ENCODE measurements around the gene ITM2C. TPM values are rescaled to one million over a fixed set of nuclear protein-coding genes. Genes with fewer than 3 reads are reported as not detected.

ITM2C gene
- total RNA-seq, 2 experiments from 2014 or later, result 65.1 to 115 TPM

GRCh38 chr2:230829293-230829692, 35.4 kb upstream of the ITM2C start:
- ATAC-seq, result no peak
- peaks cover 9% of the 10 kb centered on the region for H3K4me1 Mint-ChIP-seq
- H3K9me3 Mint-ChIP-seq (ENCODE audit: low read depth), result no peaks in the 10 kb centered on the region
- no peak for DNase-seq
- H3K27me3 Mint-ChIP-seq, result peaks cover 68% of the 10 kb centered on the region
- CTCF ChIA-PET, result interaction anchor here (1.9 kb wide), 1 partner anchor 18 kb away, joined by 8 read pairs; no protein-coding TSS in a partner anchor
- H3K4me3 Mint-ChIP-seq, result no peak overlapping the region
- no peak overlapping the region for H3K27ac Mint-ChIP-seq
- H3K36me3 Mint-ChIP-seq, result no peaks in the 10 kb centered on the region

- H3K9me3 Mint-ChIP-seq (ENCODE audit: low read depth), result no peaks in the 10 kb centered on the region
- no peak for ATAC-seq
- H3K4me3 Mint-ChIP-seq, result no peak overlapping the region
- no peak for DNase-seq
- no peak overlapping the region for H3K27ac Mint-ChIP-seq
- H3K27me3 Mint-ChIP-seq, result peaks cover 66% of the 10 kb centered on the region
- H3K36me3 Mint-ChIP-seq, result no peaks in the 10 kb centered on the region
- CTCF ChIA-PET, result interaction anchor here (1.9 kb wide), 1 partner anchor 18 kb away, joined by 12 read pairs; no protein-coding TSS in a partner anchor
- H3K4me1 Mint-ChIP-seq, result peaks cover 5% of the 10 kb centered on the region
Observed at GRCh38 chr2:230829959-230830358, 34.8 kb upstream of the ITM2C start.

- Mint-ChIP-seq H3K27ac (no peak overlapping the region), H3K4me3 (no peak overlapping the region), H3K27me3 (peaks cover 66% of the 10 kb centered on the region), H3K4me1 (peaks cover 7% of the 10 kb centered on the region), H3K9me3 (ENCODE audit: low read depth) (no peaks in the 10 kb centered on the region), H3K36me3 (no peaks in the 10 kb centered on the region)
- ATAC-seq (no peak), DNase-seq (no peak)
- CTCF ChIA-PET, result interaction anchor here (1.3 to 1.9 kb wide), 2 partner anchors 18 to 157 kb away, joined by 5 to 12 read pairs; no protein-coding TSS in a partner anchor
Observed at GRCh38 chr2:230830428-230830827, 34.3 kb upstream of the ITM2C start.

- no peak for ATAC-seq
- CTCF ChIA-PET, result interaction anchor here (0.9 to 2.6 kb wide), 7 partner anchors 12 to 147 kb away, joined by 3 to 14 read pairs (median 4); no protein-coding TSS in a partner anchor
- Mint-ChIP-seq H3K4me3 (no peak overlapping the region), H3K36me3 (no peaks in the 10 kb centered on the region), H3K27ac (no peak overlapping the region), H3K4me1 (peaks cover under 1% of the 10 kb centered on the region), H3K9me3 (ENCODE audit: low read depth) (peaks cover 5% of the 10 kb centered on the region), H3K27me3 (peaks cover 30% of the 10 kb centered on the region)
- no peak for DNase-seq
Observed at GRCh38 chr2:230840301-230840700, 24.4 kb upstream of the ITM2C start.

- H3K4me3 Mint-ChIP-seq, result no peak overlapping the region
- no peaks in the 10 kb centered on the region for H3K4me1 Mint-ChIP-seq
- peaks cover 2% of the 10 kb centered on the region for H3K36me3 Mint-ChIP-seq
- DNase-seq, result no peak
- H3K27me3 Mint-ChIP-seq, result peaks cover 42% of the 10 kb centered on the region
- H3K27ac Mint-ChIP-seq, result no peak overlapping the region
- H3K9me3 Mint-ChIP-seq (ENCODE audit: low read depth), result peaks cover 5% of the 10 kb centered on the region
- CTCF ChIA-PET, result no interaction called here
- no peak for ATAC-seq
Observed at GRCh38 chr2:230842473-230842872, 22.3 kb upstream of the ITM2C start.

- ATAC-seq (no peak), DNase-seq (no peak)
- CTCF ChIA-PET, result no interaction called here
- Mint-ChIP-seq H3K27ac (no peak overlapping the region), H3K27me3 (peaks cover 47% of the 10 kb centered on the region), H3K4me1 (peaks cover 3% of the 10 kb centered on the region), H3K4me3 (no peak overlapping the region), H3K36me3 (peaks cover 2% of the 10 kb centered on the region), H3K9me3 (ENCODE audit: low read depth) (peaks cover 5% of the 10 kb centered on the region)
Observed at GRCh38 chr2:230843132-230843531, 21.6 kb upstream of the ITM2C start.

- Mint-ChIP-seq H3K9me3 (ENCODE audit: low read depth) (no peaks in the 10 kb centered on the region), H3K36me3 (peaks cover 2% of the 10 kb centered on the region), H3K27ac (no peak overlapping the region), H3K4me3 (no peak overlapping the region), H3K4me1 (peaks cover 9% of the 10 kb centered on the region), H3K27me3 (peaks cover 61% of the 10 kb centered on the region)
- ATAC-seq (no peak), DNase-seq (no peak)
- CTCF ChIA-PET, result interaction anchor here (0.8 to 4.1 kb wide), 8 partner anchors 16 to 141 kb away, joined by 3 to 73 read pairs (median 8); no protein-coding TSS in a partner anchor
Observed at GRCh38 chr2:230846360-230846759, 18.4 kb upstream of the ITM2C start.

- Mint-ChIP-seq H3K4me3 (no peak overlapping the region), H3K9me3 (ENCODE audit: low read depth) (no peaks in the 10 kb centered on the region), H3K27ac (no peak overlapping the region), H3K27me3 (peaks cover 64% of the 10 kb centered on the region), H3K36me3 (peaks cover 2% of the 10 kb centered on the region), H3K4me1 (peaks cover 9% of the 10 kb centered on the region)
- ATAC-seq (peak; percentile 98), DNase-seq (peak; percentile 93)
- CTCF ChIA-PET, result interaction anchor here (0.8 to 4.1 kb wide), 28 partner anchors 8 to 205 kb away, joined by 3 to 73 read pairs (median 5); no protein-coding TSS in a partner anchor
Observed at GRCh38 chr2:230847883-230848388, 16.8 kb upstream of the ITM2C start.

GRCh38 chr2:230849633-230850357, 14.9 kb upstream of the ITM2C start:
- Mint-ChIP-seq H3K36me3 (peaks cover 2% of the 10 kb centered on the region), H3K4me1 (peaks cover 9% of the 10 kb centered on the region), H3K27ac (no peak overlapping the region), H3K9me3 (ENCODE audit: low read depth) (no peaks in the 10 kb centered on the region), H3K27me3 (peaks cover 78% of the 10 kb centered on the region), H3K4me3 (no peak overlapping the region)
- peak; percentile 80 for DNase-seq
- peak; percentile 63 for ATAC-seq
- CTCF ChIA-PET, result interaction anchor here (0.7 to 4.1 kb wide), 17 partner anchors 12 to 202 kb away, joined by 3 to 73 read pairs (median 5); no protein-coding TSS in a partner anchor

- Mint-ChIP-seq H3K4me1 (peaks cover 9% of the 10 kb centered on the region), H3K4me3 (no peak overlapping the region), H3K9me3 (ENCODE audit: low read depth) (no peaks in the 10 kb centered on the region), H3K36me3 (peaks cover 2% of the 10 kb centered on the region), H3K27ac (no peak overlapping the region), H3K27me3 (peaks cover 79% of the 10 kb centered on the region)
- ATAC-seq (no peak), DNase-seq (no peak)
- CTCF ChIA-PET, result interaction anchor here (0.7 to 4.1 kb wide), 15 partner anchors 10 to 145 kb away, joined by 3 to 14 read pairs (median 4); partner anchors contain the start of gene ITM2C
Observed at GRCh38 chr2:230850358-230850658, 14.4 kb upstream of the ITM2C start.

GRCh38 chr2:230852113-230852512, 12.6 kb upstream of the ITM2C start:
- peaks cover 82% of the 10 kb centered on the region for H3K27me3 Mint-ChIP-seq
- no peak for DNase-seq
- H3K9me3 Mint-ChIP-seq (ENCODE audit: low read depth), result no peaks in the 10 kb centered on the region
- no peak overlapping the region for H3K27ac Mint-ChIP-seq
- ATAC-seq, result no peak
- CTCF ChIA-PET, result interaction anchor here (0.8 to 4.1 kb wide), 8 partner anchors 9 to 136 kb away, joined by 3 to 14 read pairs (median 6); partner anchors contain the start of gene GPR55
- H3K36me3 Mint-ChIP-seq, result no peaks in the 10 kb centered on the region
- H3K4me1 Mint-ChIP-seq, result peaks cover 9% of the 10 kb centered on the region
- no peak overlapping the region for H3K4me3 Mint-ChIP-seq

GRCh38 chr2:230861552-230862255, 3.0 kb upstream of the ITM2C start:
- peak; percentile 59 for DNase-seq
- Mint-ChIP-seq H3K4me1 (peaks cover 36% of the 10 kb centered on the region), H3K4me3 (no peak overlapping the region), H3K27ac (peak overlapping the region; percentile 7), H3K27me3 (peaks cover 67% of the 10 kb centered on the region), H3K9me3 (ENCODE audit: low read depth) (no peaks in the 10 kb centered on the region), H3K36me3 (no peaks in the 10 kb centered on the region)
- peak; percentile 42 for ATAC-seq
- CTCF ChIA-PET, result interaction anchor here (1.0 to 3.8 kb wide), 11 partner anchors 9 to 854 kb away, joined by 3 to 29 read pairs (median 5); no protein-coding TSS in a partner anchor

- no peaks in the 10 kb centered on the region for H3K36me3 Mint-ChIP-seq
- CTCF ChIA-PET, result interaction anchor here (1.5 to 3.8 kb wide), 8 partner anchors 9 to 125 kb away, joined by 3 to 29 read pairs (median 6); no protein-coding TSS in a partner anchor
- H3K9me3 Mint-ChIP-seq (ENCODE audit: low read depth), result no peaks in the 10 kb centered on the region
- DNase-seq, result peak; percentile 34
- no peak overlapping the region for H3K4me3 Mint-ChIP-seq
- H3K27ac Mint-ChIP-seq, result no peak overlapping the region
- ATAC-seq, result no peak
- H3K4me1 Mint-ChIP-seq, result peaks cover 42% of the 10 kb centered on the region
- peaks cover 64% of the 10 kb centered on the region for H3K27me3 Mint-ChIP-seq
Observed at GRCh38 chr2:230862292-230862691, 2.5 kb upstream of the ITM2C start.

Data from activated CD8-positive, alpha-beta memory T cell treated with anti-CD3 and anti-CD28 coated beads, Interleukin-2, amount 10 ng/mL, durations not matched to agents 7 days and 5 days (primary cell).